H9 (cell line): ENCODE data around the gene EPS8L1. TPM values are rescaled to one million over a fixed set of nuclear protein-coding genes. Genes with fewer than 3 reads are reported as not detected.

Experiments used
- DNase-seq: peaks from one replicate; pipeline ENCODE4 v3.0.0-alpha.2; 2017
- H2AFZ ChIP-seq: one replicate; pipeline ENCODE4 v1.6.1; 2013; ENCODE audit warnings: mild to moderate bottlenecking, low read length, control low read depth, moderate library complexity
- H2AK5ac ChIP-seq: 2 replicates; pipeline ENCODE4 v1.6.1; 2013; ENCODE audit warnings: low read length, control low read depth, mixed read lengths; ENCODE audit not compliant: insufficient read length
- H2BK120ac ChIP-seq: one replicate; pipeline ENCODE4 v1.6.1; 2013; ENCODE audit warnings: low read depth, mild to moderate bottlenecking, low read length, control low read depth, inconsistent platforms; ENCODE audit not compliant: poor library complexity, severe bottlenecking
- H2BK12ac ChIP-seq: 2 replicates; pipeline ENCODE4 v1.6.1; 2013; ENCODE audit warnings: low read length, control low read depth, mixed read lengths, low read depth; ENCODE audit not compliant: insufficient read length
- H2BK15ac ChIP-seq: 2 replicates; pipeline ENCODE4 v1.6.1; 2013; ENCODE audit warnings: low read depth, low read length, control low read depth
- H2BK20ac ChIP-seq: one replicate; pipeline ENCODE4 v1.6.1; 2013; ENCODE audit warnings: low read depth, mild to moderate bottlenecking, low read length, control low read depth, inconsistent platforms; ENCODE audit not compliant: poor library complexity, severe bottlenecking
- H2BK5ac ChIP-seq: 2 replicates; pipeline ENCODE4 v1.6.1; 2013; ENCODE audit warnings: low read length, control low read depth, mixed read lengths; ENCODE audit not compliant: insufficient read length
- H3K14ac ChIP-seq: 2 replicates; pipeline ENCODE4 v1.6.1; 2013; ENCODE audit warnings: low read length, control low read depth; ENCODE audit not compliant: insufficient read depth
- H3K18ac ChIP-seq: 2 replicates; pipeline ENCODE4 v1.6.1; 2013; ENCODE audit warnings: low read depth, mild to moderate bottlenecking, mixed read lengths, low read length, control low read depth; ENCODE audit not compliant: insufficient read length
- H3K23ac ChIP-seq: 2 replicates; pipeline ENCODE4 v1.6.1; 2013; ENCODE audit warnings: low read length, control low read depth, mixed read lengths, low read depth; ENCODE audit not compliant: insufficient read length
- H3K23me2 ChIP-seq: 2 replicates; pipeline ENCODE4 v1.6.1; 2013; ENCODE audit warnings: low read depth, mild to moderate bottlenecking, mixed read lengths, low read length, control low read depth; ENCODE audit not compliant: insufficient read length, poor library complexity, severe bottlenecking
- H3K27ac ChIP-seq: 2 replicates; pipeline ENCODE4 v1.5.1; 2013; ENCODE audit warnings: low read length, control low read depth, mixed read lengths, low read depth; ENCODE audit not compliant: insufficient read length
- H3K27me3 ChIP-seq: 2 replicates; pipeline ENCODE4 v1.6.1; 2013; ENCODE audit warnings: low read length, control low read depth, inconsistent platforms; ENCODE audit not compliant: insufficient read depth
- H3K4ac ChIP-seq: 2 replicates; pipeline ENCODE4 v1.6.1; 2013; ENCODE audit warnings: low read depth, mild to moderate bottlenecking, control low read depth, inconsistent platforms, low read length, moderate library complexity
- H3K4me1 ChIP-seq: 2 replicates; pipeline ENCODE4 v1.6.1; 2013; ENCODE audit warnings: low read length, control low read depth, inconsistent platforms; ENCODE audit not compliant: insufficient read depth
- H3K4me2 ChIP-seq: 2 replicates; pipeline ENCODE4 v1.6.1; 2013; ENCODE audit warnings: low read length, control low read depth, mixed read lengths; ENCODE audit not compliant: insufficient read length, insufficient read depth
- H3K56ac ChIP-seq: 2 replicates; pipeline ENCODE4 v1.6.1; 2013; ENCODE audit warnings: low read depth, mild to moderate bottlenecking, mixed read lengths, low read length, control low read depth; ENCODE audit not compliant: insufficient read length
- H3K79me1 ChIP-seq: 2 replicates; pipeline ENCODE4 v1.6.1; 2013; ENCODE audit warnings: low read depth, mild to moderate bottlenecking, moderate library complexity, low read length, control low read depth, inconsistent platforms; ENCODE audit not compliant: insufficient read depth, poor library complexity, severe bottlenecking
- H3K79me2 ChIP-seq: 2 replicates; pipeline ENCODE4 v1.6.1; 2013; ENCODE audit warnings: low read length, control low read depth, inconsistent platforms; ENCODE audit not compliant: insufficient read depth
- H3K9ac ChIP-seq: 2 replicates; pipeline ENCODE4 v1.6.1; 2013; ENCODE audit warnings: low read length, control low read depth, mixed read lengths; ENCODE audit not compliant: insufficient read length; ENCODE audit errors: extremely low read depth
- H3K9me3 ChIP-seq: one replicate; pipeline ENCODE4 v1.6.1; 2013; ENCODE audit warnings: low read depth, low read length, inconsistent platforms; ENCODE audit not compliant: control insufficient read depth
- H3T11ph ChIP-seq: one replicate; pipeline ENCODE4 v1.6.1; 2013; ENCODE audit warnings: mild to moderate bottlenecking, low read length, control low read depth, inconsistent platforms
- H4K20me1 ChIP-seq: one replicate; pipeline ENCODE4 v1.6.1; 2013; ENCODE audit not compliant: control insufficient read depth, insufficient read length, insufficient read depth
- H4K5ac ChIP-seq: 2 replicates; pipeline ENCODE4 v1.6.1; 2013; ENCODE audit warnings: low read depth, mild to moderate bottlenecking, mixed read lengths, low read length, control low read depth; ENCODE audit not compliant: insufficient read length
- H4K8ac ChIP-seq: replicated peaks from 2 replicates; pipeline ENCODE4 v1.6.1; 2013; ENCODE audit warnings: low read length, control low read depth, mixed read lengths, low read depth; ENCODE audit not compliant: insufficient read length
- H4K91ac ChIP-seq: 2 replicates; pipeline ENCODE4 v1.6.1; 2013; ENCODE audit warnings: low read depth, mild to moderate bottlenecking, moderate library complexity, mixed read lengths, low read length, control low read depth; ENCODE audit not compliant: insufficient read length
- H3K27ac Mint-ChIP-seq, 3 experiments: 2 replicates in 2 of 3; 3 replicates in 1 of 3; pipeline ENCODE4 v1.8.0; 2020 to 2021; ENCODE audit warnings: mixed read lengths in 3 of 3, mild to moderate bottlenecking in 1 of 3, moderate library complexity in 1 of 3
- H3K27me3 Mint-ChIP-seq: 2 replicates; pipeline ENCODE4 v1.8.0; 2021; ENCODE audit warnings: low read depth, mild to moderate bottlenecking, moderate library complexity, mixed read lengths
- H3K36me3 Mint-ChIP-seq, 3 experiments: 2 replicates in 2 of 3; 3 replicates in 1 of 3; pipeline ENCODE4 v1.8.0; 2020 to 2021; ENCODE audit warnings: low read depth in 3 of 3, mixed read lengths in 3 of 3; ENCODE audit not compliant: insufficient read depth in 1 of 3
- H3K4me1 Mint-ChIP-seq, 2 experiments: 2 replicates each; pipeline ENCODE4 v1.8.0; 2020; ENCODE audit warnings: mixed read lengths in 2 of 2
- H3K4me3 Mint-ChIP-seq, 2 experiments: 2 replicates in 1 of 2; 3 replicates in 1 of 2; pipeline ENCODE4 v1.8.0; 2020 to 2021; ENCODE audit warnings: mild to moderate bottlenecking in 2 of 2, mixed read lengths in 2 of 2, moderate library complexity in 1 of 2
- H3K9me3 Mint-ChIP-seq, 2 experiments: 2 replicates in 1 of 2; 3 replicates in 1 of 2; pipeline ENCODE4 v1.8.0; 2020; ENCODE audit warnings: mild to moderate bottlenecking in 2 of 2, mixed read lengths in 2 of 2, moderate library complexity in 1 of 2
- WGBS: extraction: QIAGEN DNeasy Blood & Tissue Kit; methylation state at CpG from one replicate; pipeline ENCODE4 v1.1.7; 2013; ENCODE audit warnings: missing lambda C conversion rate, low lambda C conversion rate, mixed read lengths; ENCODE audit not compliant: insufficient read length; ENCODE audit errors: extremely low coverage; 5-methylcytosine and 5-hydroxymethylcytosine counted together
- total RNA-seq: library from RNA; stranded (reverse); gene quantifications from 2 replicates; pipeline ENCODE4 v1.2.1, GENCODE V29; 2021
- TF ChIP-seq, protein P1 (sequence below): fragments of 200-600 bp; sonication (generic); conservative IDR thresholded peaks from 3 replicates; pipeline ENCODE4 v1.8.0; 2021; ENCODE audit warnings: antibody characterized with exemption, mild to moderate bottlenecking

EPS8L1 gene
- total RNA-seq, 1 experiment from 2014 or later, result 24.0 TPM

DNA sequence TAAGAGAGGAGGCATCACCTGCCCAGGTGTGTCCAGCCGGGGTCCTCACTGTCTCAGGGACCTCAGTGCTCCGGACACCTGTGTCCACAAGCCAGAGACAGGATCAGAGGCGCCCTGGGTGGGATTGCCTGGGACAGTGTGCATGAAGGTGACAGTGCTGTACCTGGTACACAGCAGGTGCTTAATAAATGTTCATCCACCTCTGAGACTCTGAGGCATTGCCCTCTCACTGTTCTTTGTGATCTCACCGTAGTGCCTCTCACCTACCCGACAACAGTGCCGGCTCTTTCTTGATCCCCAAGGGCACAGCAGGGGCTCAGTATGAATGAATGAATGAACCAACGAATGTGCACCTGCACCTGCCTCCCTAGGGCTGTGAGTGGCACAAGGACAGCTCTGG is 21.9 kb upstream of the EPS8L1 start:
- no peak overlapping the region for H2AK5ac ChIP-seq
- no peak for DNase-seq
- H2BK12ac ChIP-seq, result no peak overlapping the region
- no peak overlapping the region for H4K8ac ChIP-seq
- no peaks in the 10 kb centered on the region for H3K4me1 ChIP-seq
- H3K14ac ChIP-seq, result no peak overlapping the region
- H3K9me3 ChIP-seq, result no peaks in the 10 kb centered on the region
- H2BK15ac ChIP-seq, result no peak overlapping the region
- H2BK120ac ChIP-seq, result no peak overlapping the region
- Mint-ChIP-seq H3K4me1 (no peaks in the 10 kb centered on the region), H3K9me3 (no peaks in the 10 kb centered on the region), H3K4me3 (no peak overlapping the region), H3K27me3 (no peaks in the 10 kb centered on the region), H3K36me3 (peaks cover 38 to 86% (median 58%) of the 10 kb centered on the region in 3 experiments; a peak in 6 of 7 replicates), H3K27ac (no peak overlapping the region)
- no peak overlapping the region for H3T11ph ChIP-seq
- no peaks in the 10 kb centered on the region for H4K20me1 ChIP-seq
- H2AFZ ChIP-seq, result no peak overlapping the region
- H4K5ac ChIP-seq, result no peak overlapping the region
- no peak overlapping the region for H3K9ac ChIP-seq
- H3K18ac ChIP-seq, result no peak overlapping the region
- no peak overlapping the region for H3K23ac ChIP-seq
- no peak overlapping the region for H3K4me2 ChIP-seq
- no peak overlapping the region for H2BK5ac ChIP-seq
- TF ChIP-seq, protein P1, sequence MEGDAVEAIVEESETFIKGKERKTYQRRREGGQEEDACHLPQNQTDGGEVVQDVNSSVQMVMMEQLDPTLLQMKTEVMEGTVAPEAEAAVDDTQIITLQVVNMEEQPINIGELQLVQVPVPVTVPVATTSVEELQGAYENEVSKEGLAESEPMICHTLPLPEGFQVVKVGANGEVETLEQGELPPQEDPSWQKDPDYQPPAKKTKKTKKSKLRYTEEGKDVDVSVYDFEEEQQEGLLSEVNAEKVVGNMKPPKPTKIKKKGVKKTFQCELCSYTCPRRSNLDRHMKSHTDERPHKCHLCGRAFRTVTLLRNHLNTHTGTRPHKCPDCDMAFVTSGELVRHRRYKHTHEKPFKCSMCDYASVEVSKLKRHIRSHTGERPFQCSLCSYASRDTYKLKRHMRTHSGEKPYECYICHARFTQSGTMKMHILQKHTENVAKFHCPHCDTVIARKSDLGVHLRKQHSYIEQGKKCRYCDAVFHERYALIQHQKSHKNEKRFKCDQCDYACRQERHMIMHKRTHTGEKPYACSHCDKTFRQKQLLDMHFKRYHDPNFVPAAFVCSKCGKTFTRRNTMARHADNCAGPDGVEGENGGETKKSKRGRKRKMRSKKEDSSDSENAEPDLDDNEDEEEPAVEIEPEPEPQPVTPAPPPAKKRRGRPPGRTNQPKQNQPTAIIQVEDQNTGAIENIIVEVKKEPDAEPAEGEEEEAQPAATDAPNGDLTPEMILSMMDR, result no peak
- no peaks in the 10 kb centered on the region for H3K79me2 ChIP-seq
- H3K56ac ChIP-seq, result no peak overlapping the region
- H3K4ac ChIP-seq, result no peak overlapping the region
- no peaks in the 10 kb centered on the region for H3K79me1 ChIP-seq
- no peak overlapping the region for H2BK20ac ChIP-seq
- WGBS, result no CpG with 5 or more reads among the region's 7 CpGs
- H3K27ac ChIP-seq, result no peak overlapping the region
- no peaks in the 10 kb centered on the region for H3K27me3 ChIP-seq
- no peaks in the 10 kb centered on the region for H3K23me2 ChIP-seq
- H4K91ac ChIP-seq, result no peak overlapping the region
